GM23338 (cell line): ENCODE measurements around the gene PPP2R5E. TPM values are rescaled to one million over a fixed set of nuclear protein-coding genes. Genes with fewer than 3 reads are reported as not detected.

Experiments used
- ATAC-seq: fragments of 200-7000 bp; cut with Tn5 transposase; 3 replicates; pipeline ENCODE4 v1.9.1; 2020
- DNase-seq: peaks from one replicate; pipeline ENCODE4 v3.0.0-alpha.2; 2015; ENCODE audit warnings: low spot score
- H2AFZ ChIP-seq: fragments of 200-600 bp; sonication (generic); 2 replicates; pipeline ENCODE4 v1.8.0; 2016; ENCODE audit warnings: antibody characterized with exemption, mild to moderate bottlenecking, moderate library complexity
- H3F3A ChIP-seq: fragments of 200-600 bp; sonication (generic); replicated peaks from 2 replicates; pipeline ENCODE4 v1.8.0; 2017; ENCODE audit warnings: antibody characterized with exemption, mixed run types, low read depth
- H3K27ac ChIP-seq: fragments of 200-600 bp; sonication (generic); 2 replicates; pipeline ENCODE4 v1.6.1; 2016; ENCODE audit warnings: low read depth
- H3K27me3 ChIP-seq: fragments of 200-600 bp; sonication (generic); 2 replicates; pipeline ENCODE4 v1.8.0; 2016; ENCODE audit warnings: mild to moderate bottlenecking, mixed run types, moderate library complexity; ENCODE audit not compliant: insufficient read depth
- H3K36me3 ChIP-seq: fragments of 200-600 bp; sonication (generic); 2 replicates; pipeline ENCODE4 v1.8.0; 2016; ENCODE audit warnings: mild to moderate bottlenecking; ENCODE audit not compliant: insufficient read depth
- H3K4me1 ChIP-seq: fragments of 200-600 bp; sonication (generic); 2 replicates; pipeline ENCODE4 v1.8.0; 2016; ENCODE audit warnings: mild to moderate bottlenecking, moderate library complexity; ENCODE audit not compliant: insufficient read depth
- H3K4me2 ChIP-seq: fragments of 200-600 bp; sonication (generic); 2 replicates; pipeline ENCODE4 v1.7.1; 2017; ENCODE audit warnings: mixed run types
- H3K4me3 ChIP-seq: fragments of 200-600 bp; sonication (generic); 2 replicates; pipeline ENCODE4 v1.6.1; 2016; ENCODE audit warnings: mixed run types
- H3K79me2 ChIP-seq: fragments of 200-600 bp; sonication (generic); replicated peaks from 2 replicates; pipeline ENCODE4 v1.8.0; 2017; ENCODE audit warnings: mild to moderate bottlenecking; ENCODE audit not compliant: insufficient read depth
- H3K9me2 ChIP-seq: fragments of 200-600 bp; sonication (generic); 2 replicates; pipeline ENCODE4 v1.8.0; 2017; ENCODE audit not compliant: insufficient read depth
- H4K20me1 ChIP-seq: fragments of 200-600 bp; sonication (generic); replicated peaks from 2 replicates; pipeline ENCODE4 v1.8.0; 2017; ENCODE audit warnings: mild to moderate bottlenecking; ENCODE audit not compliant: insufficient read depth
- H3K27ac Mint-ChIP-seq: 2 replicates; pipeline ENCODE4 v1.8.0; 2020; ENCODE audit warnings: inconsistent platforms, mild to moderate bottlenecking, moderate library complexity, mixed read lengths
- H3K27me3 Mint-ChIP-seq: 3 replicates; pipeline ENCODE4 v1.8.0; 2022; ENCODE audit warnings: low read depth, mild to moderate bottlenecking, moderate library complexity, mixed read lengths, inconsistent platforms; ENCODE audit not compliant: insufficient read depth, poor library complexity
- H3K36me3 Mint-ChIP-seq: 3 replicates; pipeline ENCODE4 v1.8.0; 2021; ENCODE audit warnings: low read depth, mild to moderate bottlenecking, inconsistent platforms, moderate library complexity, mixed read lengths
- H3K4me1 Mint-ChIP-seq: 3 replicates; pipeline ENCODE4 v1.8.0; 2020; ENCODE audit warnings: mild to moderate bottlenecking, inconsistent platforms, mixed read lengths
- H3K4me3 Mint-ChIP-seq: 3 replicates; pipeline ENCODE4 v1.8.0; 2021; ENCODE audit warnings: moderate library complexity, mild to moderate bottlenecking, inconsistent platforms, mixed read lengths
- H3K9me3 Mint-ChIP-seq: 3 replicates; pipeline ENCODE4 v1.8.0; 2020; ENCODE audit warnings: moderate library complexity, mild to moderate bottlenecking, inconsistent platforms, mixed read lengths
- CREB1 ChIP-seq: fragments of 250-450 bp; sonication (Bioruptor Pico); IDR thresholded peaks from 2 replicates; pipeline ENCODE4 v1.5.0; 2020; ENCODE audit warnings: low read depth, mild to moderate bottlenecking, moderate library complexity
- CTCF ChIP-seq, 2 experiments: fragments of 200-600 bp in 1 of 2; sonication (generic) in 1 of 2; conservative IDR thresholded peaks; 2 replicates each; pipeline versions ENCODE4 v1.5.1 to v1.6.1; 2016 to 2017; ENCODE audit warnings: antibody characterized with exemption in 2 of 2, low read depth in 2 of 2, mild to moderate bottlenecking in 2 of 2, moderate library complexity in 1 of 2
- EZH2 ChIP-seq: fragments of 200-600 bp; sonication (generic); IDR thresholded peaks from one replicate; pipeline ENCODE4 v1.8.0; 2017; ENCODE audit warnings: antibody characterized with exemption, mild to moderate bottlenecking, low read depth; ENCODE audit not compliant: unreplicated experiment
- JUNB ChIP-seq: IDR thresholded peaks from one replicate; pipeline ENCODE4 v1.6.1; 2016; ENCODE audit warnings: antibody characterized with exemption; ENCODE audit not compliant: unreplicated experiment
- NANOG ChIP-seq: IDR thresholded peaks from 2 replicates; pipeline ENCODE4 v1.6.1; 2016; ENCODE audit warnings: antibody characterized with exemption, borderline replicate concordance
- POLR2AphosphoS5 ChIP-seq: IDR thresholded peaks from 2 replicates; pipeline ENCODE4 v1.6.1; 2016; ENCODE audit warnings: antibody characterized with exemption, low read depth
- STAT1 ChIP-seq: IDR thresholded peaks from one replicate; pipeline ENCODE4 v1.6.1; 2016; ENCODE audit warnings: antibody characterized with exemption; ENCODE audit not compliant: unreplicated experiment
- ZNF114 ChIP-seq: fragments of 250-450 bp; sonication (Bioruptor Pico); IDR thresholded peaks from 2 replicates; pipeline ENCODE4 v1.5.0; 2020; ENCODE audit warnings: mild to moderate bottlenecking, moderate library complexity
- ZNF331 ChIP-seq: fragments of 250-450 bp; sonication (Bioruptor Pico); IDR thresholded peaks from 2 replicates; pipeline ENCODE4 v1.5.0; 2020; ENCODE audit warnings: low read depth, mild to moderate bottlenecking, moderate library complexity
- ZNF462 ChIP-seq: fragments of 250-450 bp; sonication (Bioruptor Pico); IDR thresholded peaks from 2 replicates; pipeline ENCODE4 v1.5.0; 2020; ENCODE audit warnings: mild to moderate bottlenecking, moderate library complexity
- polyA plus RNA-seq: library from polyadenylated mRNA; unstranded; fragments of >200 nt; fragmentation: Nextera tagmentation; extraction: Ambion mirVana; gene quantifications from 2 replicates; pipeline ENCODE4 v1.2.1, GENCODE V29; 2016
- total RNA-seq: library from RNA; depleted of rRNA; stranded (reverse); fragments of >200 nt; shearing (Covaris generic); gene quantifications from 2 replicates; pipeline ENCODE4 v1.2.3, GENCODE V29; 2014
- TF ChIP-seq, protein P1 (sequence below): IDR thresholded peaks from one replicate; pipeline ENCODE4 v1.6.1; 2018; ENCODE audit warnings: antibody characterized with exemption; ENCODE audit not compliant: unreplicated experiment
- TF ChIP-seq, protein P2 (sequence below): IDR thresholded peaks from 2 replicates; pipeline ENCODE4 v1.6.1; 2016; ENCODE audit warnings: antibody characterized with exemption

The PPP2R5E gene
- total and polyA plus RNA-seq, 2 experiments from 2014 or later = 40.9 to 45.5 TPM

DNA sequence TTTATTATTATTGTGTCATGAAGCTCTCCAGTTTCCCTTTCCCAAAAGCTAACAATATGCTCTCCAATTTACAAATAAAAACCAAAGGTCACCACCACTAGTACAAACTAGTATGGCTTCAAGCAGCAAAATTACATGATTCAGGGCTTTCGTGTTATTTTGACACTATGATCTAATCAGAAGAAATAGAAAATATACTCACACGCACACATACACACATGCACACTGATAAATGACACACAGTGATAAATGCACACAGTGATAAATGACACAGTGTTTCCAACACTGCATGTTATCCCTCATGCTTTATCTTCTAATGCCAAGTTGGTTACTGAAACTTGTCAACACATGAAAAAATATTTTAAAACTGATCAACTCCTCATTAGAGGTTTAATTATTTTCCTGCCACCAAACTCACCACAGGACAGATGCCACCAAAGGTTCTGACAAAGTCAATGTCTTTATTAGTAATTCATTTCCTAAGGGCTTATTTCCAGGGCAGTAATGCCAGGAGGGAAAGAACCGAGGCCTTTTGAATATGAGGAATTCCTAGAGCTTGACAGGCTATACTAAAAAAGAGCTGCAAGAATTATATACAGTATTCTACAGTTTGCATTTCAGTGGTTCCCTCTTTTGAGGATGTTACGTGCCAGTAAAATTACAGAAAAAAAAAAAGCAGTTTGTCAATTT, 82.4 kb downstream of the PPP2R5E start (continued):
- TF ChIP-seq CTCF (conservative IDR thresholded peaks at IDR 0.05; ENCODE audit: low read depth in 2 of 2) = no peak

GRCh38 chr14:63459738-63460137, 83.4 kb downstream of the PPP2R5E start:
- no peak for DNase-seq
- H3K36me3 ChIP-seq = no peaks in the 10 kb centered on the region
- ATAC-seq = no peak
- Mint-ChIP-seq H3K4me3 (no peak overlapping the region), H3K36me3 (peaks cover 4% of the 10 kb centered on the region; the same call in 2 of the 3 replicates), H3K27me3 (no peaks in the 10 kb centered on the region), H3K9me3 (no peaks in the 10 kb centered on the region), H3K27ac (no peak overlapping the region), H3K4me1 (peaks cover 17% of the 10 kb centered on the region)
- H4K20me1 ChIP-seq = peaks cover 62% of the 10 kb centered on the region
- H3K79me2 ChIP-seq = peaks cover 94% of the 10 kb centered on the region
- no peak overlapping the region for H3K4me3 ChIP-seq
- no peaks in the 10 kb centered on the region for H3K27me3 ChIP-seq
- H3K4me1 ChIP-seq = peaks cover 16% of the 10 kb centered on the region; the same call in 1 of the 2 replicates
- H3K9me2 ChIP-seq = no peaks in the 10 kb centered on the region
- H3F3A ChIP-seq = no peaks in the 10 kb centered on the region
- no peak overlapping the region for H2AFZ ChIP-seq
- no peak overlapping the region for H3K27ac ChIP-seq
- peak overlapping the region; percentile 34; the same call in 1 of the 2 replicates for H3K4me2 ChIP-seq
- TF ChIP-seq, protein P1, sequence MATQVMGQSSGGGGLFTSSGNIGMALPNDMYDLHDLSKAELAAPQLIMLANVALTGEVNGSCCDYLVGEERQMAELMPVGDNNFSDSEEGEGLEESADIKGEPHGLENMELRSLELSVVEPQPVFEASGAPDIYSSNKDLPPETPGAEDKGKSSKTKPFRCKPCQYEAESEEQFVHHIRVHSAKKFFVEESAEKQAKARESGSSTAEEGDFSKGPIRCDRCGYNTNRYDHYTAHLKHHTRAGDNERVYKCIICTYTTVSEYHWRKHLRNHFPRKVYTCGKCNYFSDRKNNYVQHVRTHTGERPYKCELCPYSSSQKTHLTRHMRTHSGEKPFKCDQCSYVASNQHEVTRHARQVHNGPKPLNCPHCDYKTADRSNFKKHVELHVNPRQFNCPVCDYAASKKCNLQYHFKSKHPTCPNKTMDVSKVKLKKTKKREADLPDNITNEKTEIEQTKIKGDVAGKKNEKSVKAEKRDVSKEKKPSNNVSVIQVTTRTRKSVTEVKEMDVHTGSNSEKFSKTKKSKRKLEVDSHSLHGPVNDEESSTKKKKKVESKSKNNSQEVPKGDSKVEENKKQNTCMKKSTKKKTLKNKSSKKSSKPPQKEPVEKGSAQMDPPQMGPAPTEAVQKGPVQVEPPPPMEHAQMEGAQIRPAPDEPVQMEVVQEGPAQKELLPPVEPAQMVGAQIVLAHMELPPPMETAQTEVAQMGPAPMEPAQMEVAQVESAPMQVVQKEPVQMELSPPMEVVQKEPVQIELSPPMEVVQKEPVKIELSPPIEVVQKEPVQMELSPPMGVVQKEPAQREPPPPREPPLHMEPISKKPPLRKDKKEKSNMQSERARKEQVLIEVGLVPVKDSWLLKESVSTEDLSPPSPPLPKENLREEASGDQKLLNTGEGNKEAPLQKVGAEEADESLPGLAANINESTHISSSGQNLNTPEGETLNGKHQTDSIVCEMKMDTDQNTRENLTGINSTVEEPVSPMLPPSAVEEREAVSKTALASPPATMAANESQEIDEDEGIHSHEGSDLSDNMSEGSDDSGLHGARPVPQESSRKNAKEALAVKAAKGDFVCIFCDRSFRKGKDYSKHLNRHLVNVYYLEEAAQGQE = no peak
- TF ChIP-seq JUNB = no peak
- no peak for TF ChIP-seq NANOG
- TF ChIP-seq ZNF462 (CRISPR knock-in tag) = no peak
- no peak for TF ChIP-seq CREB1 (CRISPR knock-in tag)
- TF ChIP-seq, protein P2, sequence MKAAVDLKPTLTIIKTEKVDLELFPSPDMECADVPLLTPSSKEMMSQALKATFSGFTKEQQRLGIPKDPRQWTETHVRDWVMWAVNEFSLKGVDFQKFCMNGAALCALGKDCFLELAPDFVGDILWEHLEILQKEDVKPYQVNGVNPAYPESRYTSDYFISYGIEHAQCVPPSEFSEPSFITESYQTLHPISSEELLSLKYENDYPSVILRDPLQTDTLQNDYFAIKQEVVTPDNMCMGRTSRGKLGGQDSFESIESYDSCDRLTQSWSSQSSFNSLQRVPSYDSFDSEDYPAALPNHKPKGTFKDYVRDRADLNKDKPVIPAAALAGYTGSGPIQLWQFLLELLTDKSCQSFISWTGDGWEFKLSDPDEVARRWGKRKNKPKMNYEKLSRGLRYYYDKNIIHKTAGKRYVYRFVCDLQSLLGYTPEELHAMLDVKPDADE = no peak
- no peak for TF ChIP-seq STAT1
- TF ChIP-seq ZNF114 (CRISPR knock-in tag) = no peak
- no peak for TF ChIP-seq POLR2AphosphoS5
- no peak for TF ChIP-seq EZH2
- no peak for TF ChIP-seq ZNF331
